Prostate gland (tissue), 2 donors: Measurements from ENCODE around the gene ANKRD13A.

Source experiments
- POLR2AphosphoS5 ChIP-seq: sonication (generic); formaldehyde crosslinking; IDR thresholded peaks from one replicate; pipeline ENCODE4 v1.6.1; 2017; ENCODE audit warnings: antibody characterized with exemption
- TF ChIP-seq, protein P1 (sequence below), 4 experiments: fragments of 200-600 bp in 2 of 4; fragments of 450-650 bp in 2 of 4; sonication (generic) in 2 of 4; IDR thresholded peaks; 1 replicate in 3 of 4; 2 replicates in 1 of 4; pipeline ENCODE4 v1.5.1; 2016 to 2019; ENCODE audit warnings: antibody characterized with exemption in 4 of 4, mild to moderate bottlenecking in 2 of 4, moderate library complexity in 2 of 4

DNA sequence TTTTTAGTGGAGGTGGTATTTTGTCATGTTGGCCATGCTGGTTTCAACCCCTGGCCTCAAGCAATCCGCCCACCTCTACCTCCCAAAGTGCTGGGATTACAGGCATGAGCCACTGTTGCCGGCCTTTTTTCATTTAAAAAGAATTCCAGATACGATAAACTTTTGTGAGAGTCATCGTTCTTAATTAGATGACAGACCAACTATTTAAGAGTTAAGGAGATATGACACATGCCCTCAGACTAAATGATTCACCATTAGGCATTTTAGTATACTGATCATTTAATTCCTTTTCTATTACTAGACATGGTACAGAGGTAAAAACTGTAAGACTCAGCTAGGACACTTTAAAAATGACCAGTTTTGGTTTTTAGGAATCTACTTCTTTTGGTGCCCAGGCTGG is 2.4 kb downstream of the ANKRD13A start:
- TF ChIP-seq, protein P1, sequence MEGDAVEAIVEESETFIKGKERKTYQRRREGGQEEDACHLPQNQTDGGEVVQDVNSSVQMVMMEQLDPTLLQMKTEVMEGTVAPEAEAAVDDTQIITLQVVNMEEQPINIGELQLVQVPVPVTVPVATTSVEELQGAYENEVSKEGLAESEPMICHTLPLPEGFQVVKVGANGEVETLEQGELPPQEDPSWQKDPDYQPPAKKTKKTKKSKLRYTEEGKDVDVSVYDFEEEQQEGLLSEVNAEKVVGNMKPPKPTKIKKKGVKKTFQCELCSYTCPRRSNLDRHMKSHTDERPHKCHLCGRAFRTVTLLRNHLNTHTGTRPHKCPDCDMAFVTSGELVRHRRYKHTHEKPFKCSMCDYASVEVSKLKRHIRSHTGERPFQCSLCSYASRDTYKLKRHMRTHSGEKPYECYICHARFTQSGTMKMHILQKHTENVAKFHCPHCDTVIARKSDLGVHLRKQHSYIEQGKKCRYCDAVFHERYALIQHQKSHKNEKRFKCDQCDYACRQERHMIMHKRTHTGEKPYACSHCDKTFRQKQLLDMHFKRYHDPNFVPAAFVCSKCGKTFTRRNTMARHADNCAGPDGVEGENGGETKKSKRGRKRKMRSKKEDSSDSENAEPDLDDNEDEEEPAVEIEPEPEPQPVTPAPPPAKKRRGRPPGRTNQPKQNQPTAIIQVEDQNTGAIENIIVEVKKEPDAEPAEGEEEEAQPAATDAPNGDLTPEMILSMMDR (IDR thresholded peaks at IDR 0.05) = no peak
- TF ChIP-seq POLR2AphosphoS5 = no peak
